PC-3 (cell line): ENCODE results near the gene TRIM10. TPM values are rescaled to one million over a fixed set of nuclear protein-coding genes. Genes with fewer than 3 reads are reported as not detected.

Experiments
- ATAC-seq: fragments of 200-7000 bp; cut with Tn5 transposase; 2 replicates; pipeline ENCODE4 v1.9.1; 2020; ENCODE audit warnings: mild to moderate bottlenecking, moderate library complexity
- BruUV-seq: library from RNA; stranded (reverse); fragments of 400-500 nt; replicated peaks from 2 replicates; lab custom pipeline; 2021; lab: Mats Ljungman, UMichigan
- CTCF ChIA-PET: fragments of 300-600 bp; sonication (Branson Sonifier 250); formaldehyde crosslinking; loops from one replicate; lab custom pipeline; 2022; ENCODE audit warnings: antibody characterized with exemption; lab: Charles Lee
- POLR2A ChIA-PET: fragments of 300-600 bp; sonication (Branson Sonifier 250); formaldehyde crosslinking; loops from one replicate; lab custom pipeline; 2022; ENCODE audit warnings: antibody characterized with exemption; ENCODE audit not compliant: unreplicated experiment; lab: Charles Lee
- DNase-seq: peaks from one replicate; pipeline ENCODE4 v3.0.0-alpha.2; 2015
- H2AFZ ChIP-seq: fragments of 300-600 bp; sonication (generic); 2 replicates; pipeline ENCODE4 v1.6.0; 2016; ENCODE audit warnings: antibody characterized with exemption, low read length
- H3F3A ChIP-seq: fragments of 300-600 bp; sonication (generic); one replicate; pipeline ENCODE4 v1.6.0; 2017; ENCODE audit warnings: antibody characterized with exemption, low read length, control low read depth, mild to moderate bottlenecking; ENCODE audit not compliant: unreplicated experiment
- H3K27ac ChIP-seq: fragments of 300-600 bp; sonication (generic); 2 replicates; pipeline ENCODE4 v1.5.1; 2016; ENCODE audit warnings: mild to moderate bottlenecking, low read length
- H3K27me3 ChIP-seq: fragments of 300-600 bp; sonication (generic); 2 replicates; pipeline ENCODE4 v1.6.1; 2016; ENCODE audit warnings: low read length, mixed read lengths
- H3K36me3 ChIP-seq: fragments of 300-600 bp; sonication (generic); 2 replicates; pipeline ENCODE4 v1.6.1; 2016; ENCODE audit warnings: low read depth, mixed run types, low read length, mixed read lengths
- H3K4me1 ChIP-seq: fragments of 300-600 bp; sonication (generic); 2 replicates; pipeline ENCODE4 v1.5.1; 2016; ENCODE audit warnings: low read length; ENCODE audit not compliant: insufficient read depth
- H3K4me2 ChIP-seq: fragments of 300-600 bp; sonication (generic); 2 replicates; pipeline ENCODE4 v1.6.0; 2016; ENCODE audit warnings: low read length
- H3K4me3 ChIP-seq: fragments of 300-600 bp; sonication (generic); 2 replicates; pipeline ENCODE4 v1.5.1; 2016; ENCODE audit warnings: mild to moderate bottlenecking, low read length, mixed read lengths
- H3K79me2 ChIP-seq: fragments of 300-600 bp; sonication (generic); 2 replicates; pipeline ENCODE4 v1.6.1; 2017; ENCODE audit warnings: low read length, mixed read lengths
- H3K9ac ChIP-seq: fragments of 300-600 bp; sonication (generic); 2 replicates; pipeline ENCODE4 v1.6.0; 2016; ENCODE audit warnings: mild to moderate bottlenecking, low read length
- H3K9me2 ChIP-seq: fragments of 300-600 bp; sonication (generic); replicated peaks from 2 replicates; pipeline ENCODE4 v1.6.1; 2016; ENCODE audit warnings: mixed run types, low read length, mixed read lengths
- H3K9me3 ChIP-seq: fragments of 300-600 bp; sonication (generic); 2 replicates; pipeline ENCODE4 v1.6.1; 2016; ENCODE audit warnings: low read length, mixed read lengths
- H4K20me1 ChIP-seq: fragments of 300-600 bp; sonication (generic); 2 replicates; pipeline ENCODE4 v1.6.1; 2016; ENCODE audit warnings: low read length, mixed read lengths
- CTCF ChIP-seq: fragments of 300-600 bp; sonication (generic); conservative IDR thresholded peaks from 2 replicates; pipeline ENCODE4 v1.5.1; 2017; ENCODE audit warnings: antibody characterized with exemption, low read depth, mild to moderate bottlenecking, low read length
- EZH2 ChIP-seq: fragments of 300-600 bp; sonication (generic); IDR thresholded peaks from one replicate; pipeline ENCODE4 v1.6.1; 2017; ENCODE audit warnings: antibody characterized with exemption, mild to moderate bottlenecking, low read length; ENCODE audit not compliant: unreplicated experiment
- EZH2phosphoT487 ChIP-seq: fragments of 300-600 bp; sonication (generic); IDR thresholded peaks from 2 replicates; pipeline ENCODE4 v1.6.1; 2018; ENCODE audit warnings: mild to moderate bottlenecking, antibody characterized with exemption, low read length, borderline replicate concordance
- intact Hi-C: fragments of 100-400 bp; cut with micrococcal nuclease; formaldehyde crosslinking; loops from 2 replicates; pipeline ENCODE4 v1.9.0; 2023
- total RNA-seq: library from RNA; depleted of rRNA; stranded (reverse); fragments of >200 nt; gene quantifications from 2 replicates; pipeline ENCODE4 v1.2.3, GENCODE V29; 2014

The TRIM10 gene
- total RNA-seq, 1 experiment from 2014 or later = not detected

- POLR2A ChIA-PET = no interaction called here
- no peak for DNase-seq
- no peak for TF ChIP-seq CTCF
- no peak for TF ChIP-seq EZH2phosphoT487
- no peak overlapping the region for H3K27ac ChIP-seq
- no peak overlapping the region for H2AFZ ChIP-seq
- no peaks in the 10 kb centered on the region for H4K20me1 ChIP-seq
- H3K4me3 ChIP-seq = no peak overlapping the region
- no TSS peak for BruUV-seq
- intact Hi-C loops = no loop called here
- no peak overlapping the region for H3K4me2 ChIP-seq
- CTCF ChIA-PET = no interaction called here
- no peak overlapping the region for H3K9ac ChIP-seq
- H3K79me2 ChIP-seq = no peaks in the 10 kb centered on the region
- no peak for ATAC-seq
- H3K4me1 ChIP-seq = no peaks in the 10 kb centered on the region
- no peaks in the 10 kb centered on the region for H3K9me3 ChIP-seq
- H3K9me2 ChIP-seq = no peaks in the 10 kb centered on the region
- no peaks in the 10 kb centered on the region for H3F3A ChIP-seq
- no peaks in the 10 kb centered on the region; the same call in 1 of the 2 replicates for H3K27me3 ChIP-seq
- H3K36me3 ChIP-seq = no peaks in the 10 kb centered on the region
Observed at GRCh38 chr6:30164714-30165113, 3.7 kb upstream of the TRIM10 start.

- intact Hi-C loops = no loop called here
- Histone ChIP-seq H3K9me2 (no peaks in the 10 kb centered on the region), H3K4me2 (no peak overlapping the region), H3K4me1 (no peaks in the 10 kb centered on the region), H3K36me3 (no peaks in the 10 kb centered on the region), H3K27me3 (no peaks in the 10 kb centered on the region; the same call in 1 of the 2 replicates), H3F3A (no peaks in the 10 kb centered on the region), H3K27ac (no peak overlapping the region), H2AFZ (no peak overlapping the region), H3K4me3 (no peak overlapping the region), H3K9me3 (no peaks in the 10 kb centered on the region), H4K20me1 (no peaks in the 10 kb centered on the region), H3K9ac (no peak overlapping the region), H3K79me2 (no peaks in the 10 kb centered on the region)
- ATAC-seq (no peak), DNase-seq (no peak)
- ChIA-PET CTCF (no interaction called here), POLR2A (no interaction called here)
- TF ChIP-seq CTCF = no peak
- TF ChIP-seq EZH2phosphoT487 = no peak
- no peak for TF ChIP-seq EZH2
- no TSS peak for BruUV-seq
Observed at GRCh38 chr6:30163918-30164654, 3.1 kb upstream of the TRIM10 start.
